Stomach smooth muscle (tissue), 2 donors: Measurements from ENCODE around the gene SCUBE3.

Source experiments
- H3K27ac ChIP-seq: one replicate; pipeline ENCODE4 v1.7.0; 2013; ENCODE audit warnings: mild to moderate bottlenecking, low read length, inconsistent platforms
- H3K27me3 ChIP-seq, 2 donors: one replicate each; pipeline ENCODE4 v1.7.0; 2013; ENCODE audit warnings: low read length in 2 of 2; ENCODE audit not compliant: insufficient read depth in 2 of 2, control insufficient read depth in 1 of 2
- H3K36me3 ChIP-seq, 2 donors: one replicate each; pipeline ENCODE4 v1.7.0; 2013; ENCODE audit warnings: low read length in 2 of 2; ENCODE audit not compliant: control insufficient read depth in 2 of 2, insufficient read depth in 2 of 2
- H3K4me1 ChIP-seq: one replicate; pipeline ENCODE4 v1.7.0; 2013; ENCODE audit warnings: low read length; ENCODE audit not compliant: control insufficient read depth, insufficient read depth
- H3K4me3 ChIP-seq, 2 donors: one replicate each; pipeline ENCODE4 v1.7.0; 2013; ENCODE audit warnings: low read length in 2 of 2
- H3K9ac ChIP-seq, 2 donors: one replicate each; pipeline ENCODE4 v1.7.0; 2013; ENCODE audit warnings: low read length in 2 of 2, mild to moderate bottlenecking in 1 of 2
- H3K9me3 ChIP-seq, 2 donors: one replicate each; pipeline ENCODE4 v1.7.0; 2013; ENCODE audit warnings: low read length in 2 of 2; ENCODE audit not compliant: control insufficient read depth in 2 of 2
- donor health status: healthy.
- donor health status: Pancreatic carcinoma.

SCUBE3 gene

DNA sequence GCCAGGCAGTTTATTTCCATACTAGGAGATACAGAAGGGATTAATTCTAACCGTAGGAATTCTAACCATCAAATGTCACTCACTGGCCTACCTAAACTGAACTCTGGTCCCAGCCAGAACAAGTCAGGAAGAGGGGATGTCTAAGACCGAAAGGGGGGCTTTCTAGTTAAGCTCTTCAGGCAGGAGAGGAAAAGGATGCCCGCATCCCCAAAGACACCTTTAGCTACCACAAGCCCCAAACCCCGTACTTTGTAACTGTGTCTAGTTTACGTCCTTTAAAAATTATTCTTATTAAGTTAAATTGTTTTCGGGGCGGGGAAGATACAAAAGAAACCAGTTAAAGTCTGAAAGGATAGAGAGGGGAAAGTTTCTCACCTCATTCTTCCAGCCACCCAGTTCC is 44.6 kb downstream of the SCUBE3 start:
- H3K36me3 ChIP-seq = no peaks in the 10 kb centered on the region
- peak overlapping the region; percentile 82 to 98 for H3K4me3 ChIP-seq
- peak overlapping the region; percentile 95 for H3K27ac ChIP-seq
- H3K4me1 ChIP-seq = peaks cover 14% of the 10 kb centered on the region
- peak overlapping the region; percentile 78 to 94 for H3K9ac ChIP-seq
- no peaks in the 10 kb centered on the region for H3K9me3 ChIP-seq
- no peaks in the 10 kb centered on the region for H3K27me3 ChIP-seq

- no peaks in the 10 kb centered on the region for H3K36me3 ChIP-seq
- peak overlapping the region; percentile 82 to 98 for H3K4me3 ChIP-seq
- peaks cover 14% of the 10 kb centered on the region for H3K4me1 ChIP-seq
- H3K9ac ChIP-seq = peak overlapping the region; percentile 78 to 94
- H3K27me3 ChIP-seq = no peaks in the 10 kb centered on the region
- H3K9me3 ChIP-seq = no peaks in the 10 kb centered on the region
- peak overlapping the region; percentile 95 for H3K27ac ChIP-seq
Measured at GRCh38 chr6:35258858-35259193, 45.1 kb downstream of the SCUBE3 start.

DNA sequence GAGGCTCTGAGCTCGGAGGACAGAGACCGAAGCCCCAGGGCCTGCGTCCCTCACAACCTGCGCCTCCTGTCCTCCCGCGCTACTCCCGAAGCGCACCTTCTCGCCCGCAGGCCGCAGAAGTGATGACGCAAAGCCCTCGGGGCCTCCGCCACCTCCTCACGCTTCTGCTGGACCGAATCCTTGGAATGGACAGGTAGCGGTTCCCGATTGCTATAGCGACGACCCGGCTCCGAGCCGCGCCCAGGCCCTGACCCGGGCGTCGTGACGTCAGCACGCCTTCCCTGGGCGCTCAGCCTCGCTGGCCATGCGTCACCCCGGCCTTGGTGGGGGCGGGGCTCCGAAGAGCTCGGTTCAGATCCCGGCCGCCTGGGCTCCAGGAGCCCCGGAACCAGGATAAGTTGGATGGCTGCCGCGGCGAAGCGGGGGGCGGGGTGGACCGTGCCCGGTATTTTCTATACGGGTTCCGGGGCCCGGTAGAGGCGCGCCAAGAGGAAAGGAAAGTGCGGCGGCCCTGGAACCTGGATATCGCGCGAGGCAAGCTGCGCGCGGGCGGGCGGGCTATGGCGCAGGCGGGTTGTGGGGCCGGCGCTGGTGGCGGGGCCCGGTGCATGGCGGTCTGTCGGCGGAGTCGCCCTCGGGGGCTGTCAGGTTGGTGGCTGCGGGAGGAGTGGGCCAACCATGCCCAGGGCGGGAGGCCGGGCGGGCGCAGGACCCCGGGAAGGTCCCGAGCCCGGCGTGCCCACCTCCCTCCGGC is 45.6 kb downstream of the SCUBE3 start, which contains the start of gene ZNF76:
ZNF76 (plus strand) TSS at position 542 of the 754 bp plus-strand sequence. CDS start 21,417 bp downstream, outside the sequence.
- H3K9me3 ChIP-seq = no peaks in the 10 kb centered on the region
- H3K36me3 ChIP-seq = no peaks in the 10 kb centered on the region
- peaks cover 14% of the 10 kb centered on the region for H3K4me1 ChIP-seq
- no peaks in the 10 kb centered on the region for H3K27me3 ChIP-seq
- H3K9ac ChIP-seq = peak within 1 kb of the TSS; percentile 78 to 94
- peak within 1 kb of the TSS; percentile 82 to 98 for H3K4me3 ChIP-seq
- peak within 1 kb of the TSS; percentile 95 for H3K27ac ChIP-seq

DNA sequence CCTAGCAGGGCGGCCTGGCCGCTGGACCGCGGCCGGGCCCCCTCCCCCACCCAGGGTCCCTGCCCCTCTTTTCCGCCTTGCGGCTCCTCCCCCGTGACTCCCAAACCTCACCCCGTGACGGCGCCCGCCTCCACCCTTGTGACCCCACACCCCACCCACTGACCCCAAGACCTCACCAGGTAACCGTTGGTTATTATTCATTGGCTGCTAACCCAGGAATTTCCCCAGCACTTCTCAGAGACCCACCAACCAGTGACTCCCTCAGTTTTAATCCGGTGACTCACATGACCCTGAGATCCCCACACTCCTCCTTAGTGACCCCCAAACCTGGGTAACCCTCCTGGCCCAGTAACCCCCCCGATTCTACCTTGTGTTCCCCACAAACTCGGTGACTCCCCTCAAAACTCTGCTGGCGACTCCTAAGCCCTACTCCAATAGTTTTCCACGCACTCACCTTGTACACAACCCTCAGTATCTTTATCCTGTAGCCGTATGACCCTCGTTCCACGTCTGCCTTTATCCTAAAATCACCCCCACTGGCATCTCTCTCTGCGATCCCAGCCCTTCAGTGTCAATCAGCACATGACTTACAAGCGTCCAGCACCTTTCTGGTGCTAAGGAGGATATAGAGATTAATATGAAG is 46.3 kb downstream of the SCUBE3 start:
- H3K9me3 ChIP-seq = no peaks in the 10 kb centered on the region
- peak overlapping the region; percentile 82 to 98 for H3K4me3 ChIP-seq
- H3K27ac ChIP-seq = peak overlapping the region; percentile 95
- peak overlapping the region; percentile 78 to 94 for H3K9ac ChIP-seq
- no peaks in the 10 kb centered on the region for H3K36me3 ChIP-seq
- no peaks in the 10 kb centered on the region for H3K27me3 ChIP-seq
- peaks cover 14% of the 10 kb centered on the region for H3K4me1 ChIP-seq

- H3K36me3 ChIP-seq = no peaks in the 10 kb centered on the region
- H3K9me3 ChIP-seq = no peaks in the 10 kb centered on the region
- H3K4me3 ChIP-seq = peak overlapping the region; percentile 82 to 98
- no peaks in the 10 kb centered on the region for H3K27me3 ChIP-seq
- H3K27ac ChIP-seq = peak overlapping the region; percentile 95
- peak overlapping the region; percentile 78 to 94 for H3K9ac ChIP-seq
- peaks cover 14% of the 10 kb centered on the region for H3K4me1 ChIP-seq
Measured at GRCh38 chr6:35260591-35261570, 47.1 kb downstream of the SCUBE3 start.

- Histone ChIP-seq H3K27ac (no peak overlapping the region), H3K36me3 (peaks cover 0 to under 1% of the 10 kb centered on the region in 2 donors), H3K9me3 (no peaks in the 10 kb centered on the region), H3K9ac (no peak overlapping the region), H3K4me3 (no peak overlapping the region), H3K27me3 (no peaks in the 10 kb centered on the region), H3K4me1 (peaks cover 18% of the 10 kb centered on the region)
Measured at GRCh38 chr6:35262596-35262995, 48.8 kb downstream of the SCUBE3 start.

DNA sequence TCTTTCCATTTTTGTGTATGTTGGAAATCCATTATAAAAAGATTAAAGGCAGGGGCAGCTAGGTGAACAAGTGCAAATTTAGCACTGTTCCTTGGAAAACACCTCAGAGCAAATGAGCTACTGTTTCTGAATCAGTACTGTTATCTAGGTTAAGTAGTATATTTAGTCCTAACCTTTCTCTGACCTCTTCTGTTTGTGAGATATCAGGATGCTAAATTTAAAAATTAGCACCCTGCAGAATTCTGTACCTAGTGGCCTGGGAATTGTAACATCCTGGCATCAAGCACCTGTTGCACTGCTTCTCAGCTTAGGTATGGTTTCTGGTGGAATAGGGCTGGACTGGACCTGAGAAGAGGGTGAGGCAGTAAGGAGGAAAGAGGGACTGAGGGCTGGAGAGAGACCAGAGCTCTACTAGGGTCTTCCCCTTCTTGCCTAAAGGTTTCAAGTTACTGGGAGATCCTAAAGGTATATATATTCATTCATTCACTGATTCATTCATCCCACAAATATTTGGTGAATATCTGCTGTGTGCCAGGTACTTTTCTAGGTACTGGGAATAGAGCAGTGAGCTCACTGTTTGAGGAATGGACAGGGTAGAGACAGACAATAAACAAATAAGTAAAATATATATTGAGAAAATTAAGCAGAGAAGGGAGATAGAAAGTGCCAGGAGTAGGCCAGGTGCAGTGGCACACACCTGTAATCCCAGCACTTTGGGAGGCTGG is 51.0 kb downstream of the SCUBE3 start:
- Histone ChIP-seq H3K4me1 (peaks cover 10% of the 10 kb centered on the region), H3K27me3 (no peaks in the 10 kb centered on the region), H3K27ac (no peak overlapping the region), H3K4me3 (no peak overlapping the region), H3K9ac (no peak overlapping the region), H3K9me3 (no peaks in the 10 kb centered on the region), H3K36me3 (peaks cover 0 to 2% of the 10 kb centered on the region in 2 donors)

DNA sequence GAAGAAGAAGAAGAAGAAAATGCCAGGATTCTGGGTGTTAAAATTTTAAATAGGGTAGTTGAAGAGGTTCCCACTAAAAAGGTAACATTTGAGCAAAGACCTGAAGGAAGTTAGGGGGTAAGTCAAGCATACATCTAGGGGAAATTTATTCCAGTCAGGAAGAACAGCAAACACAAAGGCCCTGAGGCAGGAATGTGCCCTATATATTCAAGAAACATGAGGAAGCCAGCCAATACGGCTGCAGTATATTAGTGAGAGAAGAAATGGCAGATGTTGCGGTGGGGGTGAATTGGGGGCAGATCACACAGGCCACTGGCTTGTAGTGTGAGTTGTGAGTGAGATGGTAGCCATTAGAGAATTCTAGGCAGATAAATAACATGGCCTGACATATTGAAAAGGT is 51.8 kb downstream of the SCUBE3 start:
- H3K4me3 ChIP-seq = no peak overlapping the region

GRCh38 chr6:35267446-35267845 is 53.7 kb downstream of the SCUBE3 start:
- Histone ChIP-seq H3K4me3 (no peak overlapping the region), H3K36me3 (peaks cover 0 to 2% of the 10 kb centered on the region in 2 donors), H3K27ac (no peak overlapping the region), H3K27me3 (no peaks in the 10 kb centered on the region), H3K4me1 (peaks cover 4% of the 10 kb centered on the region), H3K9me3 (no peaks in the 10 kb centered on the region), H3K9ac (no peak overlapping the region)

More for the DNA sequence above, 51.8 kb downstream of the SCUBE3 start:
- Histone ChIP-seq H3K27me3 (no peaks in the 10 kb centered on the region), H3K9ac (no peak overlapping the region), H3K27ac (no peak overlapping the region), H3K9me3 (no peaks in the 10 kb centered on the region), H3K4me1 (peaks cover 4% of the 10 kb centered on the region), H3K36me3 (peaks cover 0 to 2% of the 10 kb centered on the region in 2 donors)

DNA sequence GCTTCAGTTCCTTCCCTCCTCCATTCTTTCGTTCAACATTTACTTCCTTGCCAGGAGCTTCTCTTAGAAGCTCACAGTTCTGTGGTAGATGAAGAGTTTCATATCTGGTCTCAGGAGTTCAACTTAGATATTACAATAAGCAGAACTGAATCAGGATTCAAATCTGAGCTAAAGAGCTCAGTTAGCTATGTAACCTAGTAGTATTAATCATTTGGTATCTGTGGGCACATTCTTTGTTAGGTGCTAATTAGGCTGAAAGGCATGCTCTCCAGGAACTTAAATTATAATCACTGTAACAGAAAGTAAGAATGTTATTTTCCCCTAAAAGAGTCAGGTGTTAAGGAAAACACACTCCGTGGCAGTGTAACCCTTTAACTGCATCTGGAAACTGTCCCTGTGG is 54.1 kb downstream of the SCUBE3 start:
- H3K4me3 ChIP-seq = no peak overlapping the region
- H3K4me1 ChIP-seq = peaks cover 4% of the 10 kb centered on the region
- H3K27me3 ChIP-seq = no peaks in the 10 kb centered on the region
- H3K27ac ChIP-seq = no peak overlapping the region
- H3K9me3 ChIP-seq = no peaks in the 10 kb centered on the region
- peaks cover 0 to 2% of the 10 kb centered on the region in 2 donors for H3K36me3 ChIP-seq
- no peak overlapping the region for H3K9ac ChIP-seq
